Measurements from ENCODE around the gene ADM.

DNA sequence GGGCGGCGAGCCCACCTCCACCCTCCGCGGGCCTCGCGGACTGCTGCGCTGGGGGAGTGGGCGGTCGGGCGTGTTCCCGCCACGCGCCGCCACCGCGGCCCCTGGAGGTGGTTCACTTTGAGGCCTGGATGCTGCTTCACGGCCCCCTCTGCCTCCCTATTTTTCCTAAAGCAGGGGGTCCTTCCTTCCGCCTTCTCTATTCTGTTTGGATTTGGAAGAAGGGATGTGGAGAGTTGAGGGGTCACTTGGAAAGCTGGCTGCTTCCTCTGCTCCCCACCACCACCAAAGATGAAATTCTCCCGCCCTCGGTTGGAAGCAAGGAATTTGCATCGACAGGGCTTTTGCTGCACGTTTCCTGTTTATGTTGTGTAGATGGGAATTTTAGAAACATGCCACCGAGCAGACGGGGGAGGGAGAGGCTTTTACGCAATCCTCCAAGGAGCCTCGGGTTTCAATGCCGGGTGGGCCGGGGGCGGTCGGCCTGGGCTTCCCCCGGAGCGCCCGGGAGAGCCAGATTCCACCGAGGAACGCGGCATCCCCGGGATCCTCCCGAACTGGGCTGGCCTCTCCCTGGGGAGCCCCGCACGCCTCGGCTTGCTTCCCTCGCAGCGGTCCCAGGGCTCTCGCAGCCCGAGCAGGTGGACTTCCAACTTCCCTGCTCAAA, 10.5 kb upstream of the ADM start:
- TF ChIP-seq, protein P1, sequence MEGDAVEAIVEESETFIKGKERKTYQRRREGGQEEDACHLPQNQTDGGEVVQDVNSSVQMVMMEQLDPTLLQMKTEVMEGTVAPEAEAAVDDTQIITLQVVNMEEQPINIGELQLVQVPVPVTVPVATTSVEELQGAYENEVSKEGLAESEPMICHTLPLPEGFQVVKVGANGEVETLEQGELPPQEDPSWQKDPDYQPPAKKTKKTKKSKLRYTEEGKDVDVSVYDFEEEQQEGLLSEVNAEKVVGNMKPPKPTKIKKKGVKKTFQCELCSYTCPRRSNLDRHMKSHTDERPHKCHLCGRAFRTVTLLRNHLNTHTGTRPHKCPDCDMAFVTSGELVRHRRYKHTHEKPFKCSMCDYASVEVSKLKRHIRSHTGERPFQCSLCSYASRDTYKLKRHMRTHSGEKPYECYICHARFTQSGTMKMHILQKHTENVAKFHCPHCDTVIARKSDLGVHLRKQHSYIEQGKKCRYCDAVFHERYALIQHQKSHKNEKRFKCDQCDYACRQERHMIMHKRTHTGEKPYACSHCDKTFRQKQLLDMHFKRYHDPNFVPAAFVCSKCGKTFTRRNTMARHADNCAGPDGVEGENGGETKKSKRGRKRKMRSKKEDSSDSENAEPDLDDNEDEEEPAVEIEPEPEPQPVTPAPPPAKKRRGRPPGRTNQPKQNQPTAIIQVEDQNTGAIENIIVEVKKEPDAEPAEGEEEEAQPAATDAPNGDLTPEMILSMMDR (IDR thresholded peaks at IDR 0.05; ENCODE audit: poor library complexity): no peak
- TF ChIP-seq EZH2 (IDR thresholded peaks at IDR 0.05; ENCODE audit: borderline replicate concordance): no peak
